Cerebellar nuclear complex (tissue), 1 donor: ENCODE measurements around the gene GCKR.
"Not testable (repeated sequence)": the region's sequence is repeated elsewhere in the genome, so short reads cannot be mapped to it uniquely, and the experiment has no call there.

Experiments
- DNase-seq, 2 experiments: peaks; one replicate each; lab custom pipeline; 2025; lab: John Stamatoyannopoulos, UW

Gene GCKR

DNA sequence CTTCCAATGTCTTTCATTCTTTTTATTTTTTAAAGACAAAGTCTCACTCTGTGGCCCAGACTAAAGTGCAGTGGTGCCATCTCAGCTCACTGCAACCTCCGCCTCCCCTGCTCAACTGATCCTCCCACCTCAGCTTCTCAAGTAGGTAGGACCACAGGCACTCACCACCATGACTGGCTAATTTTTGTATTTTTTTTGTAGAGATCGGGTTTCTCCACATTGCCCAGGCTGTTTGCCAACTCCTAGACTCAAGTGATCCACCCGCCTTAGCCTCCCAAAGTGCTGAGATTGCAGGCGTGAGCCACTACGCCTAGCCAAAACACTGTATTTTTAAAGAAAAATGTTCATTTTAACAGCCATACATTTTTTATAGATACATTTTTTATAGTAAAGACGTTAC lies 12.7 kb downstream of the GCKR start:
- DNase-seq: no peak

GRCh38 chr2:27518113-27518781 lies 21.6 kb downstream of the GCKR start:
- DNase-seq: no peak

DNA sequence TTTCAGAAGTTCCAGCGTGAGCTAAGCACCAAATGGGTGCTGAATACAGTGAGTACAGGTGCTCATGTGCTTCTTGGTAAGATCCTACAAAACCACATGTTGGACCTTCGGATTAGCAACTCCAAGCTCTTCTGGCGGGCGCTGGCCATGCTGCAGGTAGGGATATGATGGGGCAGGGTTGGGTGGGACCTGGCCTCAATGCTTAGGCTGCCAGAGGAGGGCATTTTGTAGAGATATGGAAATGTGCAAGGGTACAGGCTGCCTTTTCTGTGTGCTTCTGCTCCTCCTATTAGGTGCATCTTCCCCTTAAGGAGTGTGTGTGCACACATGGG lies 22.1 kb downstream of the GCKR start:
- no peak for DNase-seq

DNA sequence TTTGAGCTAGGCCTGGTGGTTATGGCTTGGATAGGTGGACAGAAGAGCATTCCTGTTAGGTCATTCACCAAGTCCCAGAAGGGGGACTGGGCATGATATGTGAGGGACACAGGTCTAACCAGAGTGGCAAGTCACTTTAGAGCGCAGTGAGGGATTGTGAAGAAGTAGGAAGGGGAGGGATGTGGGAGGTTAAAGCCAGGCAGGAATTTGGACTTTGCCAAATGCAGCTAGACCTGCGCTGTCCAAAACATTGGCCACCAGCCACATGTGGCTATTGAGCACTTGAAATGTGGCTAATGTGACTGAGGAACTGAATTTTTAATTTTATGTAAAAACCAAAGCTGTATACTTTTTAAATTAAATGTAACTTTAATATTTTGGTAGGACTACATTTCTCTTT lies 23.7 kb downstream of the GCKR start:
- no peak for DNase-seq

- DNase-seq: no peak
Observed at GRCh38 chr2:27522400-27522945, 25.8 kb downstream of the GCKR start.

GRCh38 chr2:27527182-27527581 lies 30.5 kb downstream of the GCKR start:
- no peak for DNase-seq

DNA sequence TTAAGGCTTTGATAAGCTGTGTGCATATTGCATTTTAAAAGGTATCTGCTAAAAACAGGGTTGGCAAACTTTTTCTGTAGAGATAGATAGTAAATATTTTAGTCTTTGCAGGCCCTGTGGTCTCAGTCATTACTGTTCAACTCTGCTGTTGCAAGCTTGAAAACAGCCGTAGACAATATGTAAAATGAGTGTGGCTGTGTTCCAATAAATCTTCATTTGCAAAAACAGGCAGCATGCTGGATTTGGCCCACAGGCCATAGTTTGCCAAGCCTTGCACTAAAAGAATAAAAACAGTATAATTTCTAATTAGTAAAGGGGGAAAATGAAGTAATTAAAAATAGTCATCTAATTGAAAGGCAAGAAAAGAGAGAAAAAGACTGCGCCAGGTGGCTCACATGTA lies 35.3 kb downstream of the GCKR start:
- DNase-seq: no peak

GRCh38 chr2:27537287-27537686 lies 40.6 kb downstream of the GCKR start:
- DNase-seq: no peak

DNA sequence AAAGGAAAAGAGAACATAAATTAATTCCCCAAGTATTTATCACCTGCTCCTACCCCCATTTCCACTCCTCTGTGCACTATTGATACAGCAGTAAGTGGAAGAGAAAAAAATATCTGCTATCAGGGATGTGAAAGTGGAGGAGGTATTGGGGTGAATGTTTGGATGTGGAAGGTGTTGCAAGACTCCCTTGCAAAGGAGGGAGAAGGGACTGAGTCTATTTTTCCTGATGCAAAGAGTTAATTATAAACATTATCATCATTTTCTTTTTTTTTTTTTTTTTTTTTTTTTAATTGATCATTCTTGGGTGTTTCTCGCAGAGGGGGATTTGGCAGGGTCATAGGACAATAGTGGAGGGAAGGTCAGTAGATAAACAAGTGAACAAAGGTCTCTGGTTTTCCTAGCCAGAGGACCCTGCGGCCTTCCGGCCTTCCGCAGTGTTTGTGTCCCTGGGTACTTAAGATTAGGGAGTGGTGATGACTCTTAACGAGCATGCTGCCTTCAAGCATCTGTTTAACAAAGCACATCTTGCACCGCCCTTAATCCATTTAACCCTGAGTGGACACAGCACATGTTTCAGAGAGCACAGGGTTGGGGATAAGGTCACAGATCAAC lies 42.3 kb downstream of the GCKR start:
- DNase-seq: not testable (repeated sequence)

GRCh38 chr2:27539649-27540048 lies 43.0 kb downstream of the GCKR start:
- not testable (repeated sequence) for DNase-seq

DNA sequence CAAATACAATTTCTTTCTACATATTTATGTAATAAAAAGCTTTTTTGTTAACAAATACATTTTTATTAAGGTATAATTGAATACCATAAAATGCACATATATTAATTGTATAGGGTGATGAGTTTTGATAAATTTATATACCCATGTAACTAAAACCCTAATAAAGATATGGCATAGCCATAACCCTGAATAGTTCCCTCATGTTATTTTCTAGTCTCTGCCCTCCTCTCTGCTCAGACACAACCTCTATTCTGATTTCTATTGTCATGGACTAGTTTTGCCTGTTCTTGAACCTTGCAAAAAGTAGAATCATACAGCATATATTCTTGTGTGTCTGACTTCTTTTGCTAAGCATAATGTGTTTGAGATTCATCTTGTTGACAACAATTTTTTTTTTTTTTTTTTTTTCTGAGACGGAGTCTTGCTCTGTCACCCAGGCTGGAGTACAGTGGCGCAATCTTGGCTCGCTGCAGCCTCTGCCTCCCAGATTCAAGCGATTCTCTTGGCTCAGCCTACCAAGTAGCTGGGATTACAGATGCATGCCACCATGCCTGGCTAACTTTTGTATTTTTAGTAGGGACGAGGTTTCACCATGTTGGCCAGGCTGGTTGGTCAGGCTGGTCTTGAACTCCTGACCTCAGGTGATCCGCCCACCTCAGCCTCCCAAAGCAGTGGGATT lies 47.6 kb downstream of the GCKR start:
- no peak for DNase-seq

DNA sequence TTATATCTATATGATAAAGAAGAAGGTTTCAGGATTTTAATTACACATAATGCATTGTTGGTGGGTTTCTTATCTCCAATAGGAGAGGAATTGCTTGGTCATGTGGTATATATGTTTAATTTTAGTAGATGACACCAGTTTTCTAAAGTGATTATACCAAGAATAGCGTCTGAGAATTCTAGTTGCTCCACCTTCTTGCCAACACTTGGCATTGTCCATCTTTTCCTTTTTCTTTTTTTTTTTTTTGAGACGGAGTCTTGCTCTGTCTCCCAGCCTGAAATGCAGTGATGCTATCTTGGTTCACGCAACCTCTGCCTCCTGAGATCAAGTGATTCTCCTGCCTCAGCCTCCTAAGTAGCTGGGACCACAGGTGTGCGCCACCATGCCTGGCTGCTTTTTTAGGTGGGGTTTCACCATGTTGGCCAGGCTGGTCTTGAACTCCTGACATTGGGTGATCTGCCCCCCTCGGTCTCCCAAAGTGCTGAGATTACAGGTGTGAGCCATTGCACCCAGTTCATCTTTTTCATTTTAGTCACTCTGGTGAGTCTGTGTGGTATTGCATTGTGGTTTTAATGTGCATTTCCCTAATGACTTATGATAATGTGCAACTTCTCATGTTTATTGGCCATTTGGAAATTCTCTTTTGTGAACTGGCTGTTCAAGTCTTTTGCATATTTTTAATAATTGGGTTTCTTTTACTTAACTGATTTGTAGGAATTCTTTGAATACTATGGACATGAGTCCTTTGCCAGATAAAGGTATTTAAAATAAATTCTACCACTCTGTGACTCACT lies 48.9 kb downstream of the GCKR start:
- DNase-seq: no peak

DNA sequence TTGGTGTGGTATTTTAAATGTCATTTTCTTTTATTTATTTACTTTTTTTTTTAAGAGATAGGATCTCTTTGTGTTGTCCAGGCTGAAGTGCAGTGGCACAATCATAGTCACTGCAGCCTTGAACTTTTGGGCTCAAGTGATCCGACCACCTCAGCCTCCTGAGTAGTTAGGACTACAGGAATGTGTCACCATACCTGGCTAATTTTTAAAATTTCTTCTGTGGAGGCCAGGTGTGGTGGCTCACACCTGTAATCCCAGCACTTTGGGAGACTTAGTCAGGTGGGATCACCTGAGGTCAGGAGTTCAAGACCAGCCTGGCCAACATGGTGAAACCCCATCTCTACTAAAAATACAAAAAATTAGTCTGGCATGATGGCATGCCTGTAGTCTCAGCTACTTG lies 52.7 kb downstream of the GCKR start:
- no peak for DNase-seq

DNA sequence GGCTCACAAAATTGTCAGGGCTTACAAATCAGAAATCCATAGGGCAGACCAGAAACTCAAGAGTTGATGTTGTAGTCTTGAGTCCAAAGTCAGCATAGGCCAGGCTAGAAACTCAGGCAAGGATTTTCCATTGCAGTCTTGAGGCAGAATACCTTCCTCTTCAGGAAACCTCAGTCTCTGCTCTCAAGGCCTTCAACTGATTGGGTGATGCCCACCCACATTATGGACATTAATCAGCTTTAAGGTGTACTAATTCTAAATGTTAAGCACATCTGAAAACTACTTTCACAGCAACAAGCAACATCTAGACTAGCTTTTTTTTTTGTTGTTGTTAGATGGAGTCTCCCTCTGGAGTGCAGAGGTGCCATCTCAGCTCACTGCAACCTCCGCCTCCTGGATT lies 54.9 kb downstream of the GCKR start:
- no peak for DNase-seq

DNA sequence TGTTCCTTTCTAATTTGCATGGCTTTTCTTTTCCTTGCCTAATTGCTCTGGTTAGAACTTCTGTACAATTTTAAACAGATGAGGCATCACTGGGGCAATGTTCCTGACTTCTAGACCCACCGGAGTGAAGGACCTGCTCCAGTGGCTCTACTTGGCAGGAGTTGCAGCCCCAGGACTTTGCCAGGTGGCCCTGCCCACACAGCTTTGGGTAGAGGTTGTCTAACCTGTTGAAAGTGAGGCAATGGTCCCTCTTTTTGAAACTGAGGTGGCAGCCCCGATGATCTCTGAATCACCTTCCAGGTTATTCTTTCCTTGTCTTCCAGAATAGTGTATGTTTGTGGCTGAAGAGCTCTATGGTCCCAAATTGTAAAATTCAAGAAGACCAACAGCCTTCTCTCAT lies 56.3 kb downstream of the GCKR start:
- DNase-seq: no peak

GRCh38 chr2:27554451-27554850 lies 57.8 kb downstream of the GCKR start:
- DNase-seq: not testable (repeated sequence)

- no peak for DNase-seq
Observed at GRCh38 chr2:27559228-27559627, 62.6 kb downstream of the GCKR start.

GRCh38 chr2:27561060-27561459 lies 64.4 kb downstream of the GCKR start:
- no peak for DNase-seq

GRCh38 chr2:27566628-27567027 lies 70.0 kb downstream of the GCKR start:
- DNase-seq: no peak

GRCh38 chr2:27569398-27569797 lies 72.8 kb downstream of the GCKR start:
- no peak for DNase-seq

- no peak for DNase-seq
Observed at GRCh38 chr2:27571197-27571596, 74.6 kb downstream of the GCKR start.

DNA sequence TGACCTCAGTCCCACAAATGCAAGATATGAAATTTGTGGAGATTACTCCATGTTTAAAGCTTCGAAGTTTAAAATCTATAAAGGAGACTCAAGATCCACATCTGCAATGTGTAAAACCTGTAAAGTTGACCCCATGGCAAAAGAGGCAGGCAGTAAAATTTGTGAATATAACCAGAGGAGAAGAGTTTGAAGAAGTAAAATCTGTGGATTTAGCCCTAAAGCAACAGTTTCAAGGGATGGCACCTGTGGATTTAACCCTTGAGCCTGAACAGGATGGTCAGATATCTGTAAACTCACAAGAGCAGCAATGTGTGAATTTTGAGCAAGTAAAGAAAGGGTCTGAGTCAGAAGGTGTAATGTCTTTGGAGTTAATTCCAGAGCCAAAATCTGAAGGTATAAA lies 75.0 kb downstream of the GCKR start:
- DNase-seq: no peak

GRCh38 chr2:27572439-27572838 lies 75.8 kb downstream of the GCKR start:
- DNase-seq: no peak
